T-helper 1 cell treated with Interleukin-12 subunit alpha and Interleukin-12 subunit beta and Interleukin-4 antibody, amounts not matched to agents 30 ng/mL and 1 ng/mL, for 36 hours (primary cell): ENCODE measurements around the gene ESRP2. TPM values are rescaled to one million over a fixed set of nuclear protein-coding genes. Genes with fewer than 3 reads are reported as not detected.

Experiments
- intact Hi-C: fragments of 100-400 bp; cut with micrococcal nuclease; formaldehyde crosslinking; loops from one replicate; pipeline ENCODE4 v1.15.1; 2024
- total RNA-seq: library from RNA; stranded (reverse); gene quantifications from 2 replicates; pipeline ENCODE4 v1.2.3, GENCODE V29; 2022

ESRP2 gene
- total RNA-seq, 1 donor from 2014 or later = not detected

GRCh38 chr16:68242926-68243858 is 7.3 kb upstream of the ESRP2 start:
- intact Hi-C loops = no loop called here

- intact Hi-C loops = no loop called here
Observed at GRCh38 chr16:68242085-68242484, 6.2 kb upstream of the ESRP2 start.

- intact Hi-C loops = loop anchor here (5.0 kb wide), 4 partner anchors 284 to 576 kb away; partner anchors contain the start of genes ACD, EDC4, PARD6A and THAP11
Observed at GRCh38 chr16:68238029-68238345, 2.1 kb upstream of the ESRP2 start.

- intact Hi-C loops = loop anchor here (1.0 to 5.0 kb wide), 8 partner anchors 8 to 675 kb away; partner anchors contain the start of genes ACD, CTCF, EDC4 and PARD6A
Observed at GRCh38 chr16:68237243-68238028, 1.5 kb upstream of the ESRP2 start.

GRCh38 chr16:68236826-68237242 is 907 bp upstream of the ESRP2 start:
- intact Hi-C loops = loop anchor here (1.0 to 5.0 kb wide), 8 partner anchors 8 to 675 kb away; partner anchors contain the start of genes ACD, CTCF, EDC4 and PARD6A

GRCh38 chr16:68236137-68236825 is 354 bp upstream of the ESRP2 start:
- intact Hi-C loops = loop anchor here (5.0 kb wide), 4 partner anchors 286 to 574 kb away; partner anchors contain the start of genes ACD, EDC4, PARD6A and THAP11

GRCh38 chr16:68235108-68235886 is 630 bp downstream of the ESRP2 start:
- intact Hi-C loops = loop anchor here (5.0 kb wide), 4 partner anchors 287 to 573 kb away; partner anchors contain the start of genes ACD, EDC4, PARD6A and THAP11

- intact Hi-C loops = loop anchor here (5.0 kb wide), 4 partner anchors 288 to 572 kb away; partner anchors contain the start of genes ACD, EDC4, PARD6A and THAP11
Observed at GRCh38 chr16:68234188-68235107, 1.5 kb downstream of the ESRP2 start.

GRCh38 chr16:68233835-68234187 is 2.1 kb downstream of the ESRP2 start:
- intact Hi-C loops = no loop called here

GRCh38 chr16:68233085-68233834 is 2.7 kb downstream of the ESRP2 start:
- intact Hi-C loops = no loop called here

GRCh38 chr16:68232335-68232734 is 3.6 kb downstream of the ESRP2 start:
- intact Hi-C loops = no loop called here

GRCh38 chr16:68231384-68232136 is 4.4 kb downstream of the ESRP2 start:
- intact Hi-C loops = no loop called here

GRCh38 chr16:68230956-68231355 is 5.0 kb downstream of the ESRP2 start:
- intact Hi-C loops = no loop called here

GRCh38 chr16:68230176-68230571 is 5.8 kb downstream of the ESRP2 start:
- intact Hi-C loops = no loop called here

- intact Hi-C loops = loop anchor here (1.0 to 5.0 kb wide), 10 partner anchors 19 to 413 kb away; partner anchors contain the start of genes NFATC3 and PSMB10
Observed at GRCh38 chr16:68229431-68230175, 6.3 kb downstream of the ESRP2 start.

- intact Hi-C loops = loop anchor here (1.0 to 5.0 kb wide), 10 partner anchors 18 to 412 kb away; partner anchors contain the start of genes NFATC3 and PSMB10
Observed at GRCh38 chr16:68228652-68229051, 7.3 kb downstream of the ESRP2 start.
